H1 (cell line): ENCODE data around the gene TSGA10IP. TPM values are rescaled to one million over a fixed set of nuclear protein-coding genes. Genes with fewer than 3 reads are reported as not detected.

Experiments used
- CTCF ChIA-PET: fragments of 300-600 bp; sonication (Branson Sonifier 250); formaldehyde crosslinking; loops from one replicate; lab custom pipeline; 2021; ENCODE audit not compliant: partially characterized antibody; lab: Charles Lee
- POLR2A ChIA-PET: fragments of 300-600 bp; sonication (Branson Sonifier 250); formaldehyde crosslinking; loops from one replicate; lab custom pipeline; 2021; ENCODE audit warnings: inconsistent platforms; ENCODE audit not compliant: partially characterized antibody; lab: Charles Lee
- DNase-seq, 2 experiments: peaks; one replicate each; pipeline versions ENCODE4 v3.0.0 to v3.0.0-alpha.2; 2010 to 2022; ENCODE audit warnings: low spot score in 2 of 2, low read depth in 1 of 2, mixed read lengths in 1 of 2
- FAIRE-seq: peaks from 2 replicates; lab custom pipeline; 2011; peaks lifted over from hg19 to GRCh38; lab: Jason Lieb, UNC
- H2AFZ ChIP-seq: 2 replicates; pipeline ENCODE4 v1.8.1; 2012; ENCODE audit warnings: low read length, inconsistent platforms
- H2AK5ac ChIP-seq: 2 replicates; pipeline ENCODE4 v1.6.1; 2013; ENCODE audit warnings: low read depth, low read length
- H2BK120ac ChIP-seq: replicated peaks from 2 replicates; pipeline ENCODE3; 2013; ENCODE audit warnings: low read depth, low read length, inconsistent platforms
- H2BK12ac ChIP-seq: 2 replicates; pipeline ENCODE4 v1.6.1; 2013; ENCODE audit warnings: low read depth, low read length
- H2BK15ac ChIP-seq: 2 replicates; pipeline ENCODE4 v1.6.1; 2013; ENCODE audit warnings: low read length
- H2BK20ac ChIP-seq: 2 replicates; pipeline ENCODE4 v1.6.1; 2013; ENCODE audit warnings: low read length
- H2BK5ac ChIP-seq: 2 replicates; pipeline ENCODE4 v1.6.1; 2013; ENCODE audit warnings: low read depth, low read length
- H3K14ac ChIP-seq: 2 replicates; pipeline ENCODE4 v1.6.1; 2013; ENCODE audit warnings: inconsistent platforms; ENCODE audit not compliant: insufficient read length
- H3K18ac ChIP-seq: 2 replicates; pipeline ENCODE4 v1.6.1; 2013; ENCODE audit warnings: low read length; ENCODE audit errors: extremely low read depth
- H3K23ac ChIP-seq: 2 replicates; pipeline ENCODE4 v1.6.1; 2013; ENCODE audit warnings: inconsistent platforms; ENCODE audit not compliant: insufficient read length
- H3K23me2 ChIP-seq: 2 replicates; pipeline ENCODE4 v1.6.1; 2013; ENCODE audit warnings: low read depth, low read length
- H3K27ac ChIP-seq: 2 replicates; pipeline ENCODE4 v1.6.1; 2011; ENCODE audit warnings: low read depth, low read length, inconsistent platforms
- H3K27me3 ChIP-seq, 4 experiments: replicated peaks in 1 of 4; 1 replicate in 1 of 4; 2 replicates in 3 of 4; pipeline versions ENCODE4 v1.6.1 to v1.8.1; 2011 to 2013; ENCODE audit warnings: low read length in 3 of 4, mild to moderate bottlenecking in 3 of 4, inconsistent platforms in 2 of 4, mixed read lengths in 2 of 4, moderate library complexity in 1 of 4; ENCODE audit not compliant: control insufficient read depth in 3 of 4, insufficient read depth in 3 of 4; ENCODE audit errors: extremely low read depth in 1 of 4
- H3K36me3 ChIP-seq, 4 experiments: 2 replicates each; pipeline versions ENCODE4 v1.6.1 to v1.8.1; 2011 to 2013; ENCODE audit warnings: mild to moderate bottlenecking in 4 of 4, low read length in 3 of 4, moderate library complexity in 2 of 4, control low read depth in 1 of 4, inconsistent platforms in 1 of 4; ENCODE audit not compliant: insufficient read depth in 4 of 4, control insufficient read depth in 2 of 4
- H3K4ac ChIP-seq: replicated peaks from 2 replicates; pipeline ENCODE3; 2013; ENCODE audit warnings: low read length, low read depth, mixed read lengths, inconsistent platforms; ENCODE audit not compliant: insufficient read length
- H3K4me1 ChIP-seq, 4 experiments: replicated peaks in 1 of 4; 1 replicate in 1 of 4; 2 replicates in 3 of 4; pipeline versions ENCODE4 v1.6.1 to v1.8.1; 2011 to 2013; ENCODE audit warnings: low read length in 3 of 4, inconsistent platforms in 2 of 4, mixed read lengths in 1 of 4; ENCODE audit not compliant: insufficient read depth in 4 of 4, control insufficient read depth in 3 of 4
- H3K4me2 ChIP-seq, 2 experiments: 2 replicates each; pipeline versions ENCODE4 v1.6.1 to v1.8.1; 2011 to 2013; ENCODE audit warnings: low read depth in 2 of 2, low read length in 2 of 2, control low read depth in 1 of 2, inconsistent platforms in 1 of 2, mild to moderate bottlenecking in 1 of 2; ENCODE audit not compliant: insufficient read depth in 1 of 2
- H3K4me3 ChIP-seq, 4 experiments: fragments of 200-600, 300-600 bp in 1 of 4; sonication (generic), shearing (Covaris generic), sonication (Bioruptor Twin) in 1 of 4; 2 replicates each; pipeline versions ENCODE4 v1.5.1 to v1.8.1; 2011 to 2016; ENCODE audit warnings: low read length in 4 of 4, low read depth in 3 of 4, control low read depth in 2 of 4, inconsistent platforms in 2 of 4, mild to moderate bottlenecking in 2 of 4, mixed read lengths in 1 of 4, moderate library complexity in 1 of 4; ENCODE audit not compliant: insufficient read depth in 2 of 4; ENCODE audit errors: extremely low read depth in 1 of 4
- H3K56ac ChIP-seq: replicated peaks from 2 replicates; pipeline ENCODE3; 2013; ENCODE audit warnings: low read depth, mild to moderate bottlenecking, mixed read lengths, low read length, inconsistent platforms; ENCODE audit not compliant: insufficient read length
- H3K79me1 ChIP-seq: 2 replicates; pipeline ENCODE4 v1.6.1; 2013; ENCODE audit warnings: low read depth, low read length, control low read depth
- H3K79me2 ChIP-seq, 2 experiments: 2 replicates each; pipeline versions ENCODE4 v1.6.1 to v1.8.1; 2012 to 2013; ENCODE audit warnings: low read length in 2 of 2, mild to moderate bottlenecking in 2 of 2, inconsistent platforms in 1 of 2; ENCODE audit not compliant: insufficient read depth in 2 of 2, control insufficient read depth in 1 of 2
- H3K9ac ChIP-seq, 4 experiments: replicated peaks in 1 of 4; 1 replicate in 1 of 4; 2 replicates in 3 of 4; pipeline versions ENCODE4 v1.6.1 to v1.8.1; 2011 to 2013; ENCODE audit warnings: low read depth in 3 of 4, low read length in 3 of 4, control low read depth in 2 of 4, mild to moderate bottlenecking in 2 of 4, moderate library complexity in 2 of 4, inconsistent platforms in 1 of 4; ENCODE audit errors: extremely low read depth in 1 of 4
- H3K9me3 ChIP-seq, 2 experiments: 2 replicates each; pipeline versions ENCODE4 v1.6.1 to v1.8.1; 2012 to 2013; ENCODE audit warnings: mild to moderate bottlenecking in 2 of 2, moderate library complexity in 2 of 2, control low read depth in 1 of 2, inconsistent platforms in 1 of 2, low read depth in 1 of 2, low read length in 1 of 2, mixed read lengths in 1 of 2; ENCODE audit not compliant: insufficient read depth in 2 of 2
- H4K20me1 ChIP-seq, 2 experiments: replicated peaks in 1 of 2; 2 replicates each; pipeline versions ENCODE3 to v1.8.1; 2011 to 2013; ENCODE audit warnings: inconsistent platforms in 2 of 2, low read length in 2 of 2, mild to moderate bottlenecking in 1 of 2; ENCODE audit not compliant: insufficient read depth in 2 of 2, control insufficient read depth in 1 of 2
- H4K5ac ChIP-seq: 2 replicates; pipeline ENCODE4 v1.6.1; 2013; ENCODE audit warnings: low read length, low read depth, mixed read lengths, inconsistent platforms; ENCODE audit not compliant: insufficient read length
- H4K8ac ChIP-seq: 2 replicates; pipeline ENCODE4 v1.8.0; 2013; ENCODE audit warnings: mild to moderate bottlenecking, moderate library complexity, low read length, inconsistent platforms; ENCODE audit not compliant: insufficient read depth; ENCODE audit errors: extremely low read depth
- H4K91ac ChIP-seq: replicated peaks from 2 replicates; pipeline ENCODE3; 2013; ENCODE audit warnings: low read length, mixed read lengths, inconsistent platforms; ENCODE audit not compliant: insufficient read length
- CHD2 ChIP-seq: IDR thresholded peaks from 2 replicates; pipeline ENCODE4 v1.6.1; 2012; ENCODE audit warnings: low read length, improper control_type of control experiment
- FOSL1 ChIP-seq: IDR thresholded peaks from 2 replicates; pipeline ENCODE4 v1.6.1; 2011; ENCODE audit warnings: mild to moderate bottlenecking, low read depth, low read length, moderate library complexity; ENCODE audit not compliant: insufficient read depth
- PHF8 ChIP-seq: fragments of 200-600 bp; sonication (generic); conservative IDR thresholded peaks from 2 replicates; pipeline ENCODE4 v1.7.1; 2012; ENCODE audit warnings: low read depth, mild to moderate bottlenecking, inconsistent platforms, low read length, moderate library complexity
- RAD21 ChIP-seq, 2 experiments: IDR thresholded peaks in 1 of 2; conservative IDR thresholded peaks in 1 of 2; 2 replicates each; pipeline ENCODE4 v1.6.1; 2011; ENCODE audit warnings: low read depth in 2 of 2, low read length in 2 of 2, improper control_type of control experiment in 1 of 2, inconsistent platforms in 1 of 2, mild to moderate bottlenecking in 1 of 2, moderate library complexity in 1 of 2
- RNF2 ChIP-seq: fragments of 200-900, 300-1000 bp; sonication (generic); IDR thresholded peaks from 2 replicates; pipeline ENCODE4 v1.7.1; 2016; ENCODE audit warnings: borderline replicate concordance, low read depth, mild to moderate bottlenecking, antibody characterized with exemption, low read length; ENCODE audit not compliant: poor library complexity, severe bottlenecking; ENCODE audit errors: missing control alignments
- SIN3A ChIP-seq, 2 experiments: IDR thresholded peaks in 1 of 2; conservative IDR thresholded peaks in 1 of 2; 2 replicates each; pipeline ENCODE4 v1.6.1; 2011 to 2012; ENCODE audit warnings: low read length in 2 of 2, improper control_type of control experiment in 1 of 2, low read depth in 1 of 2, mild to moderate bottlenecking in 1 of 2
- SRF ChIP-seq: IDR thresholded peaks from 2 replicates; pipeline ENCODE4 v1.6.1; 2011; ENCODE audit warnings: mild to moderate bottlenecking, low read depth, low read length, moderate library complexity
- SUZ12 ChIP-seq: fragments of 200-600 bp; sonication (generic); IDR thresholded peaks from 2 replicates; pipeline ENCODE4 v1.6.1; 2012; ENCODE audit warnings: mild to moderate bottlenecking, inconsistent platforms, low read length, moderate library complexity, mixed read lengths
- WGBS, 2 experiments: shearing (Covaris generic) in 1 of 2; methylation state at CpG; one replicate each; pipeline versions ENCODE4 v1.1.6 to v1.1.7; 2013 to 2015; ENCODE audit warnings: low lambda C conversion rate in 2 of 2, mixed read lengths in 2 of 2, inconsistent platforms in 1 of 2, low coverage in 1 of 2, missing lambda C conversion rate in 1 of 2; ENCODE audit not compliant: insufficient replicate concordance in 2 of 2, insufficient coverage in 1 of 2, insufficient read length in 1 of 2; ENCODE audit errors: extremely low coverage in 1 of 2, missing lambda C conversion rate in 1 of 2; 5-methylcytosine and 5-hydroxymethylcytosine counted together
- polyA plus RNA-seq, 7 experiments: library from polyadenylated mRNA; depleted of rRNA in 3 of 7; stranded (reverse) in 5 of 7; unstranded in 2 of 7; fragments of >200 nt in 5 of 7; fragments of 200-250 nt in 2 of 7; gene quantifications; 1 replicate in 5 of 7; 2 replicates in 1 of 7; 4 replicates in 1 of 7; pipeline versions ENCODE4 v1.2.1 to v1.2.3, GENCODE V29; 2011 to 2013; ENCODE audit warnings: missing spikeins in 2 of 7, mixed read lengths in 2 of 7
- total RNA-seq: library from RNA; stranded (reverse); fragmentation: NEBNext Ultra II Directional; extraction: Animal tissue kit (Norgen Biotek cat#: 25700); gene quantifications from 2 replicates; pipeline ENCODE4 v1.2.1, GENCODE V29; 2021

The TSGA10IP gene
- total and polyA plus RNA-seq, 2 of the 8 experiments (the other 6 are each of a cell fraction or from before 2014, with no cell fraction given) = 1.9 to 6.0 TPM

GRCh38 chr11:65947603-65948125, 2.4 kb downstream of the TSGA10IP start:
- FAIRE-seq = no peak
- POLR2A ChIA-PET = interaction anchor here (0.9 to 2.8 kb wide), 10 partner anchors 14 to 58 kb away, joined by 3 to 12 read pairs (median 4); partner anchors contain the start of genes CCDC85B, FOSL1 and SART1
- Histone ChIP-seq H3K79me2 (no peaks in the 10 kb centered on the region), H2BK20ac (no peak overlapping the region), H2BK5ac (no peak overlapping the region), H3K23me2 (peaks cover 3% of the 10 kb centered on the region; the same call in 1 of the 2 replicates), H4K91ac (peak overlapping the region; percentile 89), H2AK5ac (peak overlapping the region; percentile 75; the same call in 1 of the 2 replicates), H3K9ac (no peak overlapping the region), H2BK12ac (peak overlapping the region; percentile 97; the same call in 1 of the 2 replicates), H3K79me1 (no peaks in the 10 kb centered on the region), H3K4me2 (0 out of 4 replicates have a peak overlapping the region, but pooled peaks of 1 of the 2 experiments have one; percentile 4), H3K4me3 (no peak overlapping the region), H3K9me3 (no peaks in the 10 kb centered on the region), H2BK120ac (no peak overlapping the region), H2BK15ac (no peak overlapping the region), H3K36me3 (no peaks in the 10 kb centered on the region), H3K4me1 (peaks cover 3 to 25% (median 15%) of the 10 kb centered on the region in 4 experiments), H4K8ac (peak overlapping the region; percentile 88), H3K4ac (no peak overlapping the region), H4K20me1 (no peaks in the 10 kb centered on the region), H3K23ac (no peak overlapping the region), H3K27me3 (no peaks in the 10 kb centered on the region), H2AFZ (no peak overlapping the region), H3K27ac (0 out of 2 replicates have a peak overlapping the region, but pooled peaks have one; percentile 2), H3K14ac (no peak overlapping the region), H4K5ac (no peak overlapping the region), H3K18ac (no peak overlapping the region), H3K56ac (no peak overlapping the region)
- WGBS, 2 experiments = 89% methylated on average over 12 of the region's 12 CpGs; no CpG with 5 or more reads in 1 of the 2 experiments
- no peak for TF ChIP-seq CHD2
- no peak for TF ChIP-seq RAD21 (IDR thresholded peaks at IDR 0.05 in 1 of 2, conservative IDR thresholded peaks at IDR 0.05 in 1 of 2; ENCODE audit: low read depth in 2 of 2, low read length in 2 of 2)
- TF ChIP-seq FOSL1 = no peak
- TF ChIP-seq PHF8 = no peak
- TF ChIP-seq SUZ12 = no peak
- no peak for TF ChIP-seq SRF
- TF ChIP-seq SIN3A (conservative IDR thresholded peaks at IDR 0.05 in 1 of 2, IDR thresholded peaks at IDR 0.05 in 1 of 2; ENCODE audit: low read depth in 1 of 2, low read length in 2 of 2) = no peak
- no peak for TF ChIP-seq RNF2
- no peak for DNase-seq
- CTCF ChIA-PET = interaction anchor here (0.5 to 3.9 kb wide), 9 partner anchors 8 to 322 kb away, joined by 3 to 16 read pairs (median 3); partner anchors contain the start of genes CCDC85B and FIBP
